ENCODE measurements around the gene TNC.

TNC gene

GRCh38 chr9:115058684-115059315 is 59.2 kb downstream of the TNC start:
- Histone ChIP-seq H3K79me2 (ENCODE audit: control insufficient read depth, low read length) (no peaks in the 10 kb centered on the region), H3K4me3 (ENCODE audit: low read length) (no peak overlapping the region), H3K27ac (ENCODE audit: low read depth, low read length) (no peak overlapping the region), H3K4me2 (ENCODE audit: low read length) (no peak overlapping the region), H3K4me1 (ENCODE audit: control insufficient read depth, low read length) (no peaks in the 10 kb centered on the region), H3K9me3 (ENCODE audit: control insufficient read depth, insufficient read depth, low read length) (no peaks in the 10 kb centered on the region), H3F3A (ENCODE audit: control insufficient read depth, insufficient read depth) (no peaks in the 10 kb centered on the region), H4K20me1 (ENCODE audit: control insufficient read depth, insufficient read depth, low read depth, low read length) (no peaks in the 10 kb centered on the region), H3K36me3 (ENCODE audit: control insufficient read depth, low read length) (no peaks in the 10 kb centered on the region), H3K9me2 (replicated peaks; ENCODE audit: control insufficient read depth, low read length) (no peaks in the 10 kb centered on the region), H3K27me3 (ENCODE audit: control insufficient read depth, low read length) (peaks cover 2% of the 10 kb centered on the region; the same call in 1 of the 2 replicates)
- TF ChIP-seq EZH2phosphoT487 (IDR thresholded peaks at IDR 0.05; ENCODE audit: borderline replicate concordance, low read length): no peak
- no peak for TF ChIP-seq CTCF (IDR thresholded peaks at IDR 0.05; ENCODE audit: low read depth, low read length, poor library complexity, severe bottlenecking)

- no peak for TF ChIP-seq CTCF (IDR thresholded peaks at IDR 0.05; ENCODE audit: low read depth, low read length, poor library complexity, severe bottlenecking)
- no peak for TF ChIP-seq EZH2phosphoT487 (IDR thresholded peaks at IDR 0.05; ENCODE audit: borderline replicate concordance, low read length)
- no peak overlapping the region for H3K4me2 ChIP-seq (ENCODE audit: low read length)
- no peaks in the 10 kb centered on the region for H3K9me3 ChIP-seq (ENCODE audit: control insufficient read depth, insufficient read depth, low read length)
- no peaks in the 10 kb centered on the region for H3K79me2 ChIP-seq (ENCODE audit: control insufficient read depth, low read length)
- no peaks in the 10 kb centered on the region for H3K9me2 ChIP-seq (replicated peaks; ENCODE audit: control insufficient read depth, low read length)
- no peak overlapping the region for H3K4me3 ChIP-seq (ENCODE audit: low read length)
- no peaks in the 10 kb centered on the region for H3K36me3 ChIP-seq (ENCODE audit: control insufficient read depth, low read length)
- no peak overlapping the region for H3K27ac ChIP-seq (ENCODE audit: low read depth, low read length)
- H3F3A ChIP-seq (ENCODE audit: control insufficient read depth, insufficient read depth): no peaks in the 10 kb centered on the region
- H3K4me1 ChIP-seq (ENCODE audit: control insufficient read depth, low read length): no peaks in the 10 kb centered on the region
- H4K20me1 ChIP-seq (ENCODE audit: control insufficient read depth, insufficient read depth, low read depth, low read length): no peaks in the 10 kb centered on the region
- peaks cover 4% of the 10 kb centered on the region; the same call in 1 of the 2 replicates for H3K27me3 ChIP-seq (ENCODE audit: control insufficient read depth, low read length)
Observed at GRCh38 chr9:115058175-115058574, 59.8 kb downstream of the TNC start.

- Histone ChIP-seq H3K9me3 (ENCODE audit: control insufficient read depth, insufficient read depth, low read length) (no peaks in the 10 kb centered on the region), H3K79me2 (ENCODE audit: control insufficient read depth, low read length) (no peaks in the 10 kb centered on the region), H3K4me1 (ENCODE audit: control insufficient read depth, low read length) (no peaks in the 10 kb centered on the region), H3F3A (ENCODE audit: control insufficient read depth, insufficient read depth) (no peaks in the 10 kb centered on the region), H3K27me3 (ENCODE audit: control insufficient read depth, low read length) (peaks cover 6% of the 10 kb centered on the region; the same call in 1 of the 2 replicates), H3K4me3 (ENCODE audit: low read length) (no peak overlapping the region), H3K9me2 (replicated peaks; ENCODE audit: control insufficient read depth, low read length) (no peaks in the 10 kb centered on the region), H3K27ac (ENCODE audit: low read depth, low read length) (no peak overlapping the region), H4K20me1 (ENCODE audit: control insufficient read depth, insufficient read depth, low read depth, low read length) (no peaks in the 10 kb centered on the region), H3K36me3 (ENCODE audit: control insufficient read depth, low read length) (no peaks in the 10 kb centered on the region), H3K4me2 (ENCODE audit: low read length) (no peak overlapping the region)
- no peak for TF ChIP-seq CTCF (IDR thresholded peaks at IDR 0.05; ENCODE audit: low read depth, low read length, poor library complexity, severe bottlenecking)
- TF ChIP-seq EZH2phosphoT487 (IDR thresholded peaks at IDR 0.05; ENCODE audit: borderline replicate concordance, low read length): no peak
Observed at GRCh38 chr9:115057559-115057958, 60.4 kb downstream of the TNC start.
